GM15510 (cell line): Measurements from ENCODE around the gene WASL.

Experiments used
- POLR2A ChIP-seq: IDR thresholded peaks from 3 replicates; pipeline ENCODE4 v1.6.1; 2011; ENCODE audit warnings: borderline replicate concordance; ENCODE audit not compliant: insufficient read length; ENCODE audit errors: extremely low read depth

Gene WASL

DNA sequence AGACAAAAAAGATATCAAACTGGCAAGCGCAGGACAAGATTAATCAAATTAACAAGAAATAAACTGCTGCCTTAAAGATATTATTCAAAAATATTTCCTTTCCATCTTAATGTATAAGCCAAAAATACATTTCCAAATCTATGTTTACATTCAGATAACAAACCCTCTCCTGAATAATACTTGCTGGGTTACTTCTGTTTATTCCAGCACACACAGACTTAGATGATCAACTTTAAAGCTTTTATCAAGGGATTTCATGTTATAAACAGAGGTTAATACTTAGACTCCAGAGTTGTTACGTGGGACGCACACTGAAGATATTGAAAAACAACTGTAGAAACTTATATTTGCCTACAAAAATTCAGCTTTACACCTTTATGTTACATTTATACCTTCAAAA, 59.6 kb downstream of the WASL start:
- no peak for TF ChIP-seq POLR2A

DNA sequence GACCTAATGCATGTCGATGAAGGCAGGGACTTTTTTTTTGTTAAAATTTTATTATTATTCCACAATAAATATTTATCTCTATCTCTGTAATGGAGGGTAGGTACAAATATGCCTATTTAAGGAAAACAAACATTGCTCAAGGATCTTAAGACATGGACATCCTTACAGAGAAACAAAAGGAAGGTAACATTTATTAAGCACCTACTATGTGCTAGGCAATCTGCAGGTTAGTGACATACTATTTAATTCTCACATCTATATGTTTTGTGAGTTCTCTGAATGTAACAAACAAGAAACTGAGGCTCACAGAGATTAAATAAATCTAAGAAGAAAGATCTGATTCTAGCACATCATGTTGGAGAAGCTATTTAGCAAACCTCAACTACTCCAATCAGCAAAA, 61.1 kb downstream of the WASL start:
- no peak for TF ChIP-seq POLR2A

- TF ChIP-seq POLR2A, result no peak
Measured at GRCh38 chr7:123687161-123687560, 61.6 kb downstream of the WASL start.

GRCh38 chr7:123682690-123683089, 66.1 kb downstream of the WASL start:
- no peak for TF ChIP-seq POLR2A

DNA sequence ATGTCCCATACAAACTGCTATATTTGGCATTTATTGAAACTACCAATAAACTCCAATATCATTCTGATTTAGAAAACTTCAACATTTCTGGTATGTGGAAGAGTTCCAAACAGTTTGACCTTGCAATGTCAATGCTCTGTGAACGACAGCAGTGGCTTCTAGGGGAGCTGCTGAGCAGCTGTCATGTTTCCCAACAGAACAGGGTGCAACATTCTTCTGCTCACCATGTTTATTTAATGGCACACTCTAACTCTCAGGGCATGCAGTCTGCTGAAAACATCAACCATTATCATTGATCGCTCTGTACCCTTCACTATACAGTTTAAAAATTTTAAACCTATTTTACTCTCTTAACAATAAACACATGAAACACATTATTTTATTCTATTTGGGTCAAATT, 67.2 kb downstream of the WASL start:
- no peak for TF ChIP-seq POLR2A

DNA sequence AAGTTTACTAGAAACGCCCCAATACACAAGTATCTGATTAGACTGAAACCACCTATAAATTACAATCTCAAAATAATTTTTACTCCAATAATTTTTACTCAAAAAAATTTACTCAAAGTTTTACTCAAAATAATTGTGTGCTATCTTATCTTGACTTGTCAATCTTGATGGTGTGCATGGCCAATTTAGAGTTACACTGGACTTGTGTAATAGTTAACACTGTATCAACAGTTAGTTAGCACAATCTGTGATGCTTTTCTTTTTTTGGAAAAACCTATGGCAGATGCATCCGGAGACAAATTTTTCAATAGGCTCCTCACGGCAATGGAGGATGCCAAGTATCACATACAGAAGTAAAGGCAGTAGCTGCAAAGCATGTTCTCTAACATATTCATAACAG, 68.2 kb downstream of the WASL start:
- TF ChIP-seq POLR2A, result no peak

GRCh38 chr7:123679614-123680013, 69.2 kb downstream of the WASL start:
- TF ChIP-seq POLR2A, result no peak

- no peak for TF ChIP-seq POLR2A
Measured at GRCh38 chr7:123677061-123677715, 71.6 kb downstream of the WASL start.

- TF ChIP-seq POLR2A, result no peak
Measured at GRCh38 chr7:123675181-123675473, 73.7 kb downstream of the WASL start.

DNA sequence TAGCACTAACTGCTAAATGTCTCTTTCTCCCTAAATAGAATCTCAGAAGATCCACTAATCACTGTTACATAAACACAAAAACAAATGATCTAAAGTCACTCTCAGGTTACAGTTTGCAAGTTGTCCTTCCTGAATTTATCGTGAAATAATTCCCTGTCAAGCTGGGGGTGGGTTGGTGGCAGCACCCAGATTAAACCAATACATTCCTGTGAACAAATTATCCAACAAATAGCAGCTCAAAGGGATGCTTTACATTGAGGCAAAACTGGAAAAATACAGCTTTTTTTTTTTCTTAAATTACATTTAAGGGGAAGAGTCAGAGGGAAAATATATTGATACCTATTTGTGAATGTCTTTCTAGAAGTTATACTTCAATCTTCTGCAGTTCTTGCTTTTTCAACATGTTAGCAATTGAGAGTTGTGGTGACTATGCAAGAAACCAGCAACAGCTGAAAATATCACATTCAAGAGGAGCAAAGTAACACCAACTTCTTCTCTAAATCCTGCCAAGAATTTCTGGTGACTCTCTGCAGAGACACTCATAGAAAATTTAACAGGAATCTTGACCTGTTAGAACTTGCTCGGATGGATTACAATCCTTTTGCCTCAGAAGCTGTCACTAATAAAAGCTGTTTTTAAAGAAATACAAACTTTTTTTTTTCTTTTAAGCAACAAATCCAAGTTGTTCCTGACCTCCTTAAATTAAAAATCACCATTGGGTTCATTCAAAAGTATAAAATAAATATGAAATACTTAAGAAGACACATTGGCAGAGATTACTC, 74.2 kb downstream of the WASL start:
- no peak for TF ChIP-seq POLR2A

DNA sequence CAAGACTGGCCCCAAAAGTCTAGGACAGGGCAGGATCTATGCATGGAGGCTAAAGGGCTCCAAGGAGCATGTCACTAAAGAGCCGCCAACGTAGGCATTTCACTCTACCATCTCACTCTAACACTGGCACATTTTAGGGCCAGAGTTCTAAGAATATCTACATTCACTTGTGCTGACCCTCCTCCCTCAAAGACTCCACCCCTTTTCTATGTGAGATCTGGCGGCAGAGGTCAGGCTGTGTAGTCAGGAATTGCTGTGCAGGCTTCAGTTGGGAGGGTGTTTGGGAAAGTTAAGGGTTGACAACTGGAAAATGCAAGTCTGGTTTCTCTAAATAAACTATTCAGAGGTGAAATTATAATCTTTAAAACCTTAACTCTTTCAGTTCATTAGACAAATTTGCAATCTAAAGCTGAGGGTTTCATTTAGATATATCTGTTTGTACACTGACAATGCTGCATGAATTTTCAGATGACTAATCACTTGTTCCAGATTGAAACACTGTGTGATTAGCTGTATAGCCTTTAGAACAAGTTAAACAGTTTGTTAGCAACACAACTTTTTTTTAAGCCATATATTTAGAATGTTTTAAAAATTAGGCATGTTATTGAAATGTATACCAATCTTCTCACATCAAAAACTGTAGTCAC, 74.9 kb downstream of the WASL start:
- no peak for TF ChIP-seq POLR2A

DNA sequence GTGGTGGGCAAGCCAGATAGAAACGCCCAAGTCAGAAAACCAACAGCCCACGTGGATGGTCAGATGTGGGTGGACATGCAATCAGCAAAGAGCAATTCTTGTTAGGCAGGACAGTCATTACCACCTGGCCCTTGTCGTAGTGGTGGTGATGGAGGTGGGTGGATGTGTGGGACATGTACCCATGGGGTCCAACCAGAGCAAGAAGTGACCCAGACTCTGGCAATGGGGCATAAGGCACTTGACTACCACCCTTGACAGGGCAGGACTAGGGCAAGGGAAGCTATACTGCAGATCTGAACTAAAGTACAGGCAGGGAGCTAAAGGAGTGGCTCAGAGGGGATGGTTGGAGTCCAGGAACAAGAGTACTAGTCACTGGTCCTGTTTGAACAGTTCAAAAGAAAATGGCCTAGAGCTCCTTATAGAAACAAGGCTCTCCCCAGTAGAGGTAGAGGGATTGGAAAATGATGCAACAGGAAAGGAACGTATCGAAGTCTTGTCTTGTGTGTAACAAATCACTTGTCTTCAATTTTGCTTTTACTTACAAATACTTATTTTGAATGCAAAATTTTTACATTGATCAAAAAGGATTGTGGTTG, 75.6 kb downstream of the WASL start:
- TF ChIP-seq POLR2A, result no peak

GRCh38 chr7:123669485-123669884, 79.3 kb downstream of the WASL start:
- no peak for TF ChIP-seq POLR2A

GRCh38 chr7:123666492-123666891, 82.3 kb downstream of the WASL start:
- TF ChIP-seq POLR2A, result no peak

- no peak for TF ChIP-seq POLR2A
Measured at GRCh38 chr7:123665896-123666295, 82.9 kb downstream of the WASL start.

DNA sequence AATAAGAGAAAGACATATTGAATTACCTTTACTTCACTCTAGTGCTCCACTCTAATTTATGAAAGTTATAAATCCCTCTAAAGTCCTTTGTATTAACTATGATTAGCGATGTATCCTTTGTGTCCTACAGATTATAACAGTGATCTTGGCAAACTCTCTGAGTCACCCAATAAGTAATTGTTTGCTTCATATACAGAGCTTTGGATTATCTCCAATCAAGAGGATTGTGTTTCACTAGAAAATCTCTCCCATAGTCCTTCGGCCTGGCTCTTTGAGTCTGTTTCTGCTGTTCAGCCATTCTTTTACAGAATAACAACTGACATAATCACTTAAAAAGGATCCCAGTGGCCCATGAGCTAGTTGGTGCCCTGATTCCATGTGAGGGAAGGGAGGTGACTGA, 83.6 kb downstream of the WASL start:
- TF ChIP-seq POLR2A, result no peak

DNA sequence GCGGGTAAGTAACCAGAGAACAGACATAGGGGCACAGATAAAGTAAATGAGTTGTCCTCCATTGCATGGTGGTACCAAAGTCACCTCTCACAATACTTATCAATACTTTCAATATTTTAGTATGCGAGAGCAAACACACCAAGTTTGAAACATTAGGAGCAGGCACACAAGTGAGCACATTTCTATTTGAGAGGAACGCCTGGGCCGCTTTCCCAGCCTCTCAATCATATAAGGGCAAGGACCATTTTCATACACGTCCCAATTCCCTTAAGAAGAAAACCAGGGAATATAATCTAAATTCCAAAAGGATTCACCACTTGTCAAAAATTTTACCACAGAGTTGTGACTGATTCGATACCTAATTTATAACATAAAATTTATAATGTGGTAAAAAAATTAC, 85.6 kb downstream of the WASL start:
- TF ChIP-seq POLR2A, result no peak

GRCh38 chr7:123662755-123663154, 86.0 kb downstream of the WASL start:
- TF ChIP-seq POLR2A, result no peak
